Parathyroid adenoma (tissue), 2 donors: ENCODE measurements around the gene GPRIN1.

Experiments
- H2AFZ ChIP-seq: fragments of 300-600 bp; sonication (generic); one replicate; pipeline ENCODE4 v1.7.0; 2017; ENCODE audit warnings: antibody characterized with exemption, mild to moderate bottlenecking
- H3K27ac ChIP-seq: fragments of 300-600 bp; sonication (generic); one replicate; pipeline ENCODE4 v1.7.0; 2017
- H3K27me3 ChIP-seq: fragments of 300-600 bp; sonication (generic); one replicate; pipeline ENCODE4 v1.7.0; 2017; ENCODE audit warnings: low read length; ENCODE audit not compliant: control insufficient read depth, insufficient read depth
- H3K36me3 ChIP-seq: fragments of 300-600 bp; sonication (generic); one replicate; pipeline ENCODE4 v1.7.0; 2017; ENCODE audit warnings: low read length; ENCODE audit not compliant: control insufficient read depth, insufficient read depth
- H3K4me1 ChIP-seq: fragments of 300-600 bp; sonication (generic); one replicate; pipeline ENCODE4 v1.7.0; 2017; ENCODE audit warnings: control low read depth
- H3K4me2 ChIP-seq: fragments of 300-600 bp; sonication (generic); one replicate; pipeline ENCODE4 v1.7.0; 2017; ENCODE audit warnings: low read length
- H3K4me3 ChIP-seq: fragments of 300-600 bp; sonication (generic); one replicate; pipeline ENCODE4 v1.7.0; 2017; ENCODE audit warnings: low read depth, low read length
- H3K79me2 ChIP-seq: fragments of 300-600 bp; sonication (generic); one replicate; pipeline ENCODE4 v1.7.0; 2017; ENCODE audit warnings: control low read depth
- H3K9ac ChIP-seq: fragments of 300-600 bp; sonication (generic); one replicate; pipeline ENCODE4 v1.7.0; 2017; ENCODE audit warnings: mild to moderate bottlenecking
- H3K9me3 ChIP-seq: fragments of 300-600 bp; sonication (generic); one replicate; pipeline ENCODE4 v1.7.0; 2017; ENCODE audit warnings: low read length; ENCODE audit not compliant: control insufficient read depth
- TF ChIP-seq, protein P1 (sequence below): fragments of 300-600 bp; sonication (generic); IDR thresholded peaks from one replicate; pipeline ENCODE4 v1.7.0; 2017; ENCODE audit warnings: antibody characterized with exemption, mild to moderate bottlenecking
- donor health status: primary hyperparathyroidism.

GPRIN1 gene

DNA sequence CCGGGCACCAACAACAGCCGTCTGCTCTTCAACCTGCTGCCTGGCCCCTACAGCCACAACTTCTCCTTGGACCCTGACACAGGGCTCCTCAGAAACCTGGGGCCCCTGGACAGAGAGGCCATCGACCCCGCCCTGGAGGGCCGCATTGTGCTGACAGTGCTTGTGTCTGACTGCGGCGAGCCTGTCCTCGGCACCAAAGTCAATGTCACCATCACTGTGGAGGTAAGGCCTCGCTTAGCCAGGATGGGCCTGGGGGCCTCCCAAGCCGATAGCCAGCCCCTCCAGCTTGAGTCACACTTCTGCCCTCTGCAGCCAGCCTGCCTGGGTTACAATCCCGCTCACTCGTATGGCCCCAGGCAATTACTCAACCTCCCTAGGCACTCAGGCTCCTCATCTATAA lies 28.6 kb downstream of the GPRIN1 start:
- H3K36me3 ChIP-seq = no peaks in the 10 kb centered on the region
- H3K4me1 ChIP-seq = no peaks in the 10 kb centered on the region
- H3K79me2 ChIP-seq = no peaks in the 10 kb centered on the region
- H3K9ac ChIP-seq = no peak overlapping the region
- H3K27me3 ChIP-seq = no peaks in the 10 kb centered on the region
- no peak overlapping the region for H3K27ac ChIP-seq
- no peak overlapping the region for H3K4me3 ChIP-seq
- TF ChIP-seq, protein P1, sequence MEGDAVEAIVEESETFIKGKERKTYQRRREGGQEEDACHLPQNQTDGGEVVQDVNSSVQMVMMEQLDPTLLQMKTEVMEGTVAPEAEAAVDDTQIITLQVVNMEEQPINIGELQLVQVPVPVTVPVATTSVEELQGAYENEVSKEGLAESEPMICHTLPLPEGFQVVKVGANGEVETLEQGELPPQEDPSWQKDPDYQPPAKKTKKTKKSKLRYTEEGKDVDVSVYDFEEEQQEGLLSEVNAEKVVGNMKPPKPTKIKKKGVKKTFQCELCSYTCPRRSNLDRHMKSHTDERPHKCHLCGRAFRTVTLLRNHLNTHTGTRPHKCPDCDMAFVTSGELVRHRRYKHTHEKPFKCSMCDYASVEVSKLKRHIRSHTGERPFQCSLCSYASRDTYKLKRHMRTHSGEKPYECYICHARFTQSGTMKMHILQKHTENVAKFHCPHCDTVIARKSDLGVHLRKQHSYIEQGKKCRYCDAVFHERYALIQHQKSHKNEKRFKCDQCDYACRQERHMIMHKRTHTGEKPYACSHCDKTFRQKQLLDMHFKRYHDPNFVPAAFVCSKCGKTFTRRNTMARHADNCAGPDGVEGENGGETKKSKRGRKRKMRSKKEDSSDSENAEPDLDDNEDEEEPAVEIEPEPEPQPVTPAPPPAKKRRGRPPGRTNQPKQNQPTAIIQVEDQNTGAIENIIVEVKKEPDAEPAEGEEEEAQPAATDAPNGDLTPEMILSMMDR = no peak
- H3K9me3 ChIP-seq = no peaks in the 10 kb centered on the region
- no peak overlapping the region for H2AFZ ChIP-seq
- no peak overlapping the region for H3K4me2 ChIP-seq

DNA sequence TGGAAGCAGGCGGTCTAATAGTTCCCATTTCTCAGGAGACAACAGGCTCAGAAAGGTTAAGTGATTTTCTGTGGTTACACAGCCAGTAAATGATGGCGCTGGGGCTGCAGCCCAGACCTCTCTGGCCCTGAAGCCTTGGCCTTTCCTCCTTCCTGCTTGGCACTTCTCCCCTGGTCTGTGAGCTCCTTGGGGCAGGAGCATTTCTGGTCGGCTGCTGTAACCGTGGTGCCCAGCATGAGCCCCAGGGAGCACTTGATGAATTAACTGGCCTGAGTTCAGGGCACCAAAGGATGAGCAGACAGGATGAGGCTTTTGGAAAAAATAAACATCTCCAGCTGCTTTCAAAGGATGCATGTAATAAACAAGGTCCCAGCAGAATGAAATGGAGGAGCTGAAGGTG lies 30.6 kb downstream of the GPRIN1 start:
- Histone ChIP-seq H3K4me2 (no peak overlapping the region), H3K4me3 (no peak overlapping the region), H3K4me1 (no peaks in the 10 kb centered on the region), H2AFZ (no peak overlapping the region), H3K27ac (no peak overlapping the region), H3K79me2 (no peaks in the 10 kb centered on the region), H3K27me3 (no peaks in the 10 kb centered on the region), H3K9ac (no peak overlapping the region), H3K9me3 (no peaks in the 10 kb centered on the region), H3K36me3 (no peaks in the 10 kb centered on the region)
- TF ChIP-seq, protein P1 = no peak

DNA sequence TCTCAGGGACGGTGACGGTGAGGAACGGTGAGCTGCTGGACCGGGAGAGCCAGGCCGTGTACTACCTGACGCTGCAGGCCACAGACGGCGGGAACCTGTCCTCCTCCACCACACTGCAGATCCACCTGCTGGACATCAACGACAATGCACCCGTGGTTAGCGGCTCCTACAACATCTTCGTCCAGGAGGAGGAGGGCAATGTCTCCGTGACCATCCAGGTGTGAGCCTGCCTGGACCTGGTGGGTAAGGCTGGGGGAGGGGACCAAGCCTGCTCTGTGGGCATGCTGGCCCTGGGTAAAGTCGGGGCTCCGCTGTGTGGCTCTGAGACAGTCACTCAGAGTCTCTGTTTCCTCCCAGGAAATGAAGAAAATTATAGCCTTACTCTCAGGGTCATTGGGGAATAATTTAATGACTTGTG lies 31.6 kb downstream of the GPRIN1 start:
- no peaks in the 10 kb centered on the region for H3K79me2 ChIP-seq
- no peak overlapping the region for H3K4me2 ChIP-seq
- H3K9me3 ChIP-seq = no peaks in the 10 kb centered on the region
- no peaks in the 10 kb centered on the region for H3K4me1 ChIP-seq
- H3K9ac ChIP-seq = no peak overlapping the region
- H3K36me3 ChIP-seq = no peaks in the 10 kb centered on the region
- H3K27me3 ChIP-seq = no peaks in the 10 kb centered on the region
- H2AFZ ChIP-seq = peak overlapping the region; percentile 61
- no peak overlapping the region for H3K4me3 ChIP-seq
- TF ChIP-seq, protein P1 = peak; percentile 74
- H3K27ac ChIP-seq = no peak overlapping the region

DNA sequence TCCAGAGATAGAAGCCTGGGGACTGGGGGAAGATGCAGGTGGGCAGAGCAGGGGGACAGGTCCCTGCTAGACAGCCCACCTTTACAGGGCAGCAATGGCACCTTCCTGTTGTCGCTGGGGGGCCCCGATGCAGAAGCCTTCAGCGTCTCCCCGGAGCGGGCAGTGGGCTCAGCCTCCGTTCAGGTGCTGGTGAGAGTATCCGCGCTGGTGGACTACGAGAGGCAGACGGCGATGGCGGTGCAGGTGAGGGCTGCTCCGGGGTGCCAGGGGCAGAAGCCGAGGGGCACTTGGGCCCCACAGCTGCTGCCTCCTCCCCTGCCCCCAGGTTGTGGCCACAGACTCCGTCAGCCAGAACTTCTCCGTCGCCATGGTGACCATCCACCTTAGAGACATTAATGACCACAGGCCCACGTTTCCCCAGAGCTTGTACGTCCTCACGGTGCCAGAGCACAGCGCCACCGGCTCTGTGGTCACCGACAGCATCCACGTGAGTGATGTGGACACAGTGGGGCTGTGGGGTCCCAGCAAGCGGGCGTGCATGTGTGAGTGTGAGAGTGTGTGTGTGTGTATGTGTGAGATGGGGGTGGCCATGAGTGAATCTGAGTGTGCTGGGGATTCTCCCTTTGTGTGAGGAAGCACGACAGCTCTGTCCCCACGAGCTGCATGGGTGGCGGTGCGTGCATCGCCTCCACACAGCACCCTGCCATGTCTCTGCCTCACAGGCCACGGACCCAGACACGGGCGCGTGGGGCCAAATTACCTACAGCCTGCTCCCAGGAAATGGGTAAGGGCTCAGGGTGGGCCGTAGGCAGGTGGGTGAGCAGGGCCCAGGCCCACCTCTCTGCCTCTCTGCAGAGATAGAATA lies 32.4 kb downstream of the GPRIN1 start:
- Histone ChIP-seq H3K27ac (no peak overlapping the region), H3K9ac (no peak overlapping the region), H3K4me1 (no peaks in the 10 kb centered on the region), H2AFZ (no peak overlapping the region), H3K36me3 (no peaks in the 10 kb centered on the region), H3K79me2 (no peaks in the 10 kb centered on the region), H3K4me3 (no peak overlapping the region), H3K9me3 (no peaks in the 10 kb centered on the region), H3K4me2 (no peak overlapping the region), H3K27me3 (no peaks in the 10 kb centered on the region)
- TF ChIP-seq, protein P1 = no peak
